Measurements from ENCODE around the gene PRF1.

The PRF1 gene

DNA sequence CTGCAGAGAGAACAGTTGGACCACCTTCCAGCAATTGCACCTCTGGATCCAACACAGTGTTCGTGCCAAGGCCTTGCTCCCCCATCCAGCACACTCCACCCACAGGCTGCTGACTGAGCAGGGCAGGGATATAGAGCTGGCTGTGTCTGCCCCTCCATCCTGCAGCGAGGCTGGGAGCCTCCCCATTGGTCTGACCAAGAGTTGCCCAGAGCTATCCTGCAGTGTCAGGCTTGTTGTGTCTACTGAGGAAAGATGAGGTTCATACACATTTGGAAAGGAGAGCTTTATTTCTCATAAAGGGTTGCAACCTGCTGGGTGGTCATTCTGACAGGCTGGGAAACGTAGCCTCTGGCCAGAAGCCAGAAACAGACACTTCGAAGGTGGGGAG lies 27.1 kb downstream of the PRF1 start:
- no peak for DNase-seq

DNA sequence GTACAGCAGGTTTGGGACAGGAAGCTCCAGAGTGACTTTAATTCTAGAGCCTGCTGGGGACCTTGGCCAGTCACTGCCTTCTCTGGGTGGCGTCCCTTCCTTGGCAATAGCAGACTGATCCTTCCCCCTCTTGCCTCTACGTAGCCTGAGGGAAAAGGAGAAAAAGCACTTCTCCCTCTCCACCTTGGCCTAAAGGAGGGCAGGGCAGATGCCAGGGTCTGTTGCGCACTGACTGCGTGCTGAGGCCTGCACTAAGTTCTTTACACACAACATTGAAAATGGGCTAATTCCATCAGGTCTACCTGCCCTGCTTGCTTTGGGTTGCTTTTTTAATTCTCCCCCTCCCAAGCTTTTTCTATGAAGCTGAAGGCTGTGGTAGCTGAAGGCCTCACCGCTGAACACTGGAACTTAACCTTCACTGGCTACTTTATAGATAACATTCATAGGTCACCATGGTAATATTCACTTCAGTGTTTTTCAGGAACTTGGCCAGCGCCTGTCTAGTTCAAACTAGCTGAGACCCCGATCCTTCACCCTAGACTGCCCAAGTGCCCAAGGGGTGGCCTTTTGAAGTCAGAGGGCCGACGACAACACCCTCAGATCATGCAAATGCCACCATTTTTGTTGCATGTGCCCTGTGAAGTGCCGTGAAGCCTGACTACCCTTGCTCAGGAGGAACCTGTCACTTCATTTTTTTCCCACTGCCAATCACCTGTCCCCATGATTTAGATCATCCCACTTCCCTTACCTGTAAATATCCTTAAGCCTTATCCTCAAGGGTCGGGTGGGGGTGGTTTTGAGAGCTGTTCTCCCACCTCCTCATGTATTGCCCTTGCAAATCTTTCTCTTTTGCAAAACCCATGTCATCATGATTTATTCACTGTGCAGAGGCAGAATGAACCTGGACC lies 28.7 kb downstream of the PRF1 start:
- no peak for DNase-seq

DNA sequence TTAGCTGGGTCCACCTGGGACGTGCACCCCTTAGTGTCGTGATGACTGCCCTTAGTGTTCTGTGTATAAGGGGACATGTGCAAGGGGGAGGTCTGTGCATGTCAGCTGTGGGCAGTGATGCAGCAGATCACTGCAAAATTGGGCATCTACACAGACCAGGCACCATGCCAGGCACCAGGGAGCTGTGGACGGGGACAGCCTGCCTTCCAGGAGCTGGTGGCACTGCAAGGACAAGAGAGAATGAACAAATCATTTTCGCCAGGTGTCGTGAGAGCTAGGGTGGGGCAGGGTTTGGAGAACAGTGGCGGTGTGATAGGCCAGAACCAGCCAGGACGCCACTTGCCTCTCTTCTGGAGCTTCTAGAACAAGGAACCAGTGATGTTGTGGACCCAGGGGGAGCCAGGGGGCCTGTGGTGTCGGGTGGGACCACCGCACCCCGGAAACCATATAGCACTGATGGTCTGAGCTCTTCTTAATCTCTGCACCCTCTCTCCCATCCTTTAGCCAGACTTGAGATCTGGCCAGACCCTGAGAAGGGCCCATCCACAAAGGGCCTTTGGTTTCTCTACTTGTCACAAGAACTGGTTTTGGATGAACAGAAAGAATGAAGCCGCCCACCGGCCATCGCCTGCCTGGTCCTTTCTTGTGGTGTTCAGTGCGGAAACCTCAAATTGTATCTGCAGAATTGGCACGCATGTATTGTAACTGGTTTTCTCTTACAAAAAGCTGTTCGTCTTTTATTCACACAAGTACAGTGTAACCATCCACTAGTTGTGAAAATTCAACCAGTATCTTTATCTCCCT lies 30.7 kb downstream of the PRF1 start:
- no peak for DNase-seq

DNA sequence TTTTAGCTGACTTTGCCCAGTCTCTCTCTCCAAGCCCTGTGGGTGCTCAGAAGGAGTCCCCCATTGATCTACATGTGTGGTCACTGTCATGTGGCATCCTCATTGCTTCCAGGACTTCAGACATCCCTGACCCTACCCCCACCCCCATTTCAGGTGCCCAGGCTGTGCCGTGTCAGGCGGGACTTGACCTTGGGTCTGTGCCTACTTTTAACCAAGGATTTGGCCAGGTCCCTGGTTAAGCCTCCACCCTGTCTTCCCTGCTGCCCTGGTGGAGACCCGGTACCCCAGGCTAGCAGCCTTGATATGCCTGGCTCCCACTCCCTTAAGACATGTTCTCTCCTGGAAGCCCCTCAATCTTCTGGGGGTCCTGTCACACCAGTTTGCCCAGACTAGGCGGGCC lies 31.3 kb downstream of the PRF1 start:
- DNase-seq, result no peak

DNA sequence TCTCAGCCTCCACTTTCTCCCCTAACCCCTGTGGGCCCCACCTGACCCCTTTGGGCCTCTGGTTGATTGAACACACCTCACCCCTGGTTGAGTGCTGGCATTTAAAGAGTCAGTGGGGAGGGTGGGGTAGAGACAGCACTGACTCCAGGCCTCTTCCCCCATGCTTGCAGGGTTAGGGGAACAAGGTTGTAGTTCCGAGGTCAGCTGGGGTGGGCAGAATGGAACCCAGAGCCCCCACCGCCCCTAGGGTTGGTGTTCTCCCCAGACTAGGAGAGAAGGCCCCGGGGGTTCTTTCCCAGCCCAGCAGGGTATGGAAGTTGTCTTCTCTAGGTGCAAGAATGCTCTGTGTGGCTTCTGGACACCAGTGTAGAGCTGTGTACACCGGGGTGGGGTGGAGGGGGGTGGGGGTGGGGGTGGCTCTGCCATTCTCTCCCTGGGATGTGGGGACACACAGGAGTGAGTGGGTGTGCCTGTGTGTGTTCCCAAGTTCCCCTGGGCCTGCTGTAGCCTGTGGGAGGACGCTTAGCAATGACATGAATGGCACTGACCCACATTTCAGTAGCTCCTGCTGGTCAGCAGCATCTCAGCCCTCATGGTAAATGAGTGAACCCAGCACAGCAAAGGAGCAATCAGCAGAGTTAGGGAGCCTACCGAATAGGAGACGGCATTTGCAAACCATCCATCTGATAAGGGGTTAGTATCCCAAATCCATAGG lies 33.6 kb downstream of the PRF1 start:
- DNase-seq, result no peak

DNA sequence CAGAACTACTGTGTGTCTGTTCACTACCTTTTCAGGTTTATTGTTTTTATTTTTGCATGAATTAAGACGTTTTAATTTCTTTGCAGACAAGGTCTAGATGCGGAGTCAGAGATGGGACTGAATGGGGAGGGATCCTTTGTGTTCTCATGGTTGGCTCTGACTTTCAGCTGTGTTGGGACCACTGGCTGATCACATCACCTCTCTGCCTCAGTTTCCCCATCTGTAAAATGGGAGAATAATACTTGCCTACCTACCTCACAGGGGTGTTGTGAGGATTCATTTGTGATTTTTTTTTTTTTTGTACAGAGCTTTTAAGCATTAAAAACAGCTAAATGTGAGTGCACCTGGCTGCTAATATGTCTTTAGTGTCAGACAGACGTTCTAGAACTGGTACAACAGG lies 34.4 kb downstream of the PRF1 start:
- no peak for DNase-seq

DNA sequence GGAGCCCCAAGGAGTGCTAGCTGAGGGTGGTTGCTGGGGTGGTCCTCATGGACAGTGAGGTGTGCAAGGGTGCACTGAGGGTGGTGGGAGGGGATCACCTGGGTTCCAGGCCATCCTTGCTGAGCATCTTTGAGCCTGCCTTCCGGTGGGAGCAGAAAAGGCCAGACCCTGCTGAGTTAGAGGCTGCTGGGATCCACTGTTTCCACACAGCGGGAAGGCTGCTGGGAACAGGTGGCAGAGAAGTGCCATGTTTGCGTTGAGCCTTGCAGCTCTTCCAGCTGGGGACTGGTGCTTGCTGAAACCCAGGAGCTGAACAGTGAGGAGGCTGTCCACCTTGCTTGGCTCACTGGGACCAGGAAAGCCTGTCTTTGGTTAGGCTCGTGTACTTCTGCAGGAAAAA lies 34.9 kb downstream of the PRF1 start:
- DNase-seq, result no peak

DNA sequence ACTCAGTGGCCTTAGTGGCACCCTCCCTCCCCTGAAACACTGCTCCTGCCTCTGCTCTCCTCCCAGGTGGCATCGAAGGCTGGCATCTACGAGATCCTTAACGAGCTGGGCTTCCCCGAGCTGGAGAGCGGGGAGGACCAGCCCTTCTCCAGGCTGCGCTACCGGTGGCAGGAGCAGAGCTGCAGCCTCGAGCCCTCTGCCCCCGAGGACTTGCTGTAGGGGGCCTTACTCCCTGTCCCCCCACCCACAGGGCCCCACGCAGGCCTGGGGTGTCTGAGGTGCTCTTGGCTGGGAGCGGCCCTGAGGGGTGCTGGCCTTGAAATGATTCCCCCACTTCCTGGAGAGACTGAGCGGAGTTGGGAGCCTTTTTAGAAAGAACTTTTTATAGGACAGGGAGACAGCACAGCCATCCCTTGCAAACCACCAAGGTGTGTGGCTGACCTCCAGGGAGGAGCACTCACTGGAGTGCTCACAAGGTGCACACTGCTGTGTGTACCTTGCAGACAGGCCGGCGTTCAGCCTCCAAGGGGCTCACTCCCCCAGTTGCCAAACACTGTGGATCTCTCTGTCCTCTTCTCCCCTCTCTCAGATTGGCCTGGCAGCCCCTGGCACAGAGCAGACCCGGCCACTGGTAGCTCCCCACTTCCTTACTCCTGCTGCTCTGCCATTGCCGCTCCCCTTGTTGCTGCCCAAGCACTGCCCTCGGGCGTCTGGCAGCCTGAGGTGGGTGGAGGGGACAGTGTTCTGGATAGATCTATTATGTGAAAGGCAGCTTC lies 35.8 kb downstream of the PRF1 start:
- DNase-seq, result no peak

DNA sequence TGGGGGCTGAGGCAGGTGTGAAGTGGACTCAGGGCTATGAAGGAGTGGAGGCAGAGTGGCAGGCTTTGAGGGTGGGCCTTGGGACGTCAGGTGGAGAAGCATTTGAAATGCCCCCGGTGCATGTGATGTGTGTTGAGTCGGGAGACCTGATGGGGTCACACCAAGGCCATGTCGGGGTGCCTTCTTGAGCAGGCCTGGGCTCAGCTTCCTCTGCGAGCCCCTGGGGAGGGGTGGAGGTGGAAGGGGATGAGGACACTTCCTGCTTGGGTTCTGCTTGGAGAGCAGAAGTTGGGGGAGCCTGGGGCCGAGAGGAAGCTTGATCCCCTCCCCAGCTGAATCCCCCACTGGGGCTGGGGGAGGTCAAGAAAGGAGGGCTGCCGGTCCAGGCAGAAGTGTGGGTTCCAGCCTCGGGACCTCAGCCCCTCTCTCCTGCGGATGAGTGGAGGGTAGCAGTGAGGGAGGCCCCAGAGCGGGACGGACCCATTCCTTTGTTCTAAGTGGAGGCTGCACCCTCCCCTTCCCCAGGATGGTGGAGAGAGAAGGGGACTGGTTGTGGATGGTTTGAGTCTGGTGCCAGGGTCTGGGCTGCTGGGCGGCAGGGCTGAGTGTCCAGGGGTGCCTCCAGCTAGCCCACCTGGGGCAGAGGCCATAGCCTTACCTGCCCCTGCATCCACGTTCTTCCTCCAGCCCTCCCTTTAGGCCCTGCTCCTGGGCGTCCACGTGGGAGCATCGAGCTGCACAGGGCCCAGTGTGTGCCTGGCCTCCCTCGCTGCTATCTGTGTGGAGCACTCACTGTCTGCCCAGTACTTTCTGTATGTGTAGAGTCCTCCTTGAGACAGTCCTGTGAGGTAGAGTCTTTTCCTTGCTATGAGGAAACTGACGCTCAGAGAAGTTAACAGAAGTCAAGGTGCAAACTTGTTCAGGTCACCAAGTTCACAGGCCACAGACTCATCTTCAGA lies 36.7 kb downstream of the PRF1 start:
- DNase-seq, result no peak

DNA sequence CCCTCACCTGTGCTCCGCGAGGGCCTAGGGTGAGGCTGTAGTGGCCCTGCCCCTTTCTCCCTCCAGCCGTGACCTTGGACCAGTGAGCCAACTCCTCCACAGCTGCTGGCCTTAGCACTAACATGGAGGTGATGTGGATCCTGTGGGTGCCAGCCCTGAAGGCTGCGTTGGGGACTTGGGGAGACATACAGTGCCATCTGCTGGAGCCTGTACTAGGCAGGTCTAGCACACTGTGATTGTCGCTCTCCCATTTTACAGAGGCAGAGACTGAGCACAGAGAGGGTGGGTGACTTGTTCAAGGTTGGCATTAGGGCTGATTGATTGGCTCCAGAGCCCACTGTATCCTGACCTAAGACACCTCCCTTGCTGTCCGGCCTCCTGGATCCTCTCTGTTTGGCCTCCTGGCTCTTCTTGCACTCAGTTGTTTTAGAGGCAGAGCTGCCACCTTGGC lies 37.6 kb downstream of the PRF1 start:
- no peak for DNase-seq

DNA sequence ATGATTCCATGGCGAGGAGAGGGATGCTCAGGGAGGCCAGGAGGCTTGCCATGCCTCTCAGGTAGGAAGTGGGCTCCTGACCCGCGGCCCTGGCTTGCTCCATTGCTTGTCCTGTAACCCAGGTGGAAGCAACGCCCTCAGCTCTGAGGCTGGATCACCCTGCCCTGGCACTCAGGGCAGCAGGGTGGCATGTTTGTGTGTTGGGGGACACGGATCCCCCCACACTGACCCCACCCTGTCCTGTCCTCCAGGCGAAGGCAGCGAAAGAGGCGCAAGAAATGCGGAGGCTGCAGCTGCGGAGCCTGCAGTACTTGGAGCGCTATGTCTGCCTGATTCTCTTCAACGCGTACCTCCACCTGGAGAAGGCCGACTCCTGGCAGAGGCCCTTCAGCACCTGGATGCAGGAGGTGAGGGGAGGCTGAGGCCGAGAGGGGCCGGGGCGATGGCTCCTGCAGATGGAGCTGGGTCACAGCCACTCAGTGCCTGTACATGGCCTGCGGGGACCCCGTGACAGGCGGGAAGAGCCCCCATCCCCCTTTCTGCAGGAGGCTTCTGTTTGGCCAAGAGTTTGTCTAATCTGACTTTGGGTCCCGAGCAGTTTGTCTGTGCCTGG lies 38.3 kb downstream of the PRF1 start:
- no peak for DNase-seq

DNA sequence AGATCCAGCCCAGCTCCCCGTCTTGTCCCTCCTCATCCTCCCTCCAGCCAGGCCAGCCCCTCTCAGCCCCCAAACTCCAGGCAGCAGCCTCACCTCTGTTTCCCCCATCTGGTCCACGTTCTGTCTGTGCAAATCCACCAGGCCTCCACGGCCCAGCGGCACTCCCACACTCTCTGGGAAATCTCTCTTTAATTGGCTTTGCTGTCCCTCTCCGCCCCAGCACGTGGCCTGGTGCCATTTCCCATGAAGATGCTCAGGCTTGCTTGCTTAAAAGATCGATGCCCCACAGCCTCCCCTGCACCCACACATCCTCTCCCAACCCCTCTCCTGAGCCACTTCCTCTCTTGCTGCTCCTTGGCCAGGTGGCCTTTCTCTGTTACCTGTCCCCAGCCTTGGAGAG lies 39.3 kb downstream of the PRF1 start:
- DNase-seq, result no peak

DNA sequence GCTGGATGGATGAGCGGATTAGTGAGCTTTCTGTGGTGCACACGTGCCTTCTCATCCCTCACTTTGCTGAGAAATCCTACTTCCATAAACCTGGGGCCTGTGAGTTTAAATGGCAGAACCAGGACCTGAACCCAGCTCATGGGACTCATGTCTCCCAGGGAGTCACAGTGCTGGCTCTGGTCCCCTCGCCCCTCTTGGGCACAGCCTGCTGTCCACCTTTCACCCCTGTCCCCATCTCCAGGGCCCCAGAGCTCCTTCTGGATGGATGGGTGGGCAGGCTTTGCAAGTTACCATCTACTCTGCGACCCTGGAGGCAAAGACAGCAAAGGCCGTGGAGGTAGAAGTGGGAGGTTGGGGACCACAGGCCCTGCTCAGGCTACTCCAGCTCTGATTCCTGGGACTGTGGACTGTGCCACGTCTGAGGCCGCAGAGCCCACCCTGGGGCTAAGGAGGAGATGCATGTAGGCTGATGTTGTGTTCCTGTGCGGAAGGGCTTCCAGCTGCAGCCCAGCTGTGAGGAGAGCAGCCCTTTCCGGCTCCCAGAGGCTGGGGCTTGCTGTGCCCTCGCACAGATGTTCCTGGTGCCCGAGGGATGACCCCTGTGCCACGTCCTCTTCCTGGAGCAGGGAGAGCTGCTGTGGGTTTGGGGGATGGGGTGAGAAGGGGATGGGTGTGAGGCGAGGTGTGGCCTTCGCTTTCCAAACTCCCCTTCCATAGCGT lies 40.3 kb downstream of the PRF1 start:
- DNase-seq, result no peak

DNA sequence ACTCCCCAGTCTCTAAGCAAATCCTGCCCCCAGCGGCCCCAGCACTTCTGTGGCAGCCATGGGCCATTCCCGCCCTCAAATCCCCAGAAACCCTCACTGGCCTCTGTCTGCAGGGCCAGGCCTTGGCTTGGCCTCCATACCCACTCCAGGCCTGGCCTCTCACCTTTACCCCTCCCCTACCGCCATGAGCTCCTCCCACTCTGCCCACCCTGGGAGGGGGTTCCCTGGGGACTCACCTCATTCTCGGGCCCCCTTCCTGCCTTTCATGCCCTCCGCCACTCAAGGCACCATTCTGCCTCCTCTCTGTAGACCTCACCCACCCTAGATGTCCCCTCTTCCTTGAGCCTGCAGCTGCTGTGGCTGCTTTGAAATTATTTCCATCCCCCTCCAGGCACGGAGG lies 41.0 kb downstream of the PRF1 start:
- no peak for DNase-seq

DNA sequence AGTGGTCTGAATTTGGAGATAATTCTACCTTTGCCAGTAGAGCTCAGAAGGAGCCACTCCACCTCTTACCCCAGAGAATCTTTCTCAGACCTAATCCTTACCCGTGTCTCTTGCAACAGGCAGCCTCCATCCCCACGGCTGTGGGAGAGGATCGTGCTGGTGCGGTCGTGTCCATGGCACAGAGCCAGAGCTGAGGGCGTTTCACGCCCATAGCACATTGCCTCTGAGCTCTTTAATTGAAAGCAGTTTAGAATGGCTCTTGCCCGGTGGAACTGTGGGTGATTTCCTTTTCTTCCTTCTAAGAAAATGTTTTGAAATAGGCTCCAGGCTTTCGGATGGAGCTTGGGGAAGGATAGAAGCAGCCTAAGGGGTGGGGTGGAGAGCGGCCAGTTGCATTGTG lies 41.5 kb downstream of the PRF1 start:
- no peak for DNase-seq

DNA sequence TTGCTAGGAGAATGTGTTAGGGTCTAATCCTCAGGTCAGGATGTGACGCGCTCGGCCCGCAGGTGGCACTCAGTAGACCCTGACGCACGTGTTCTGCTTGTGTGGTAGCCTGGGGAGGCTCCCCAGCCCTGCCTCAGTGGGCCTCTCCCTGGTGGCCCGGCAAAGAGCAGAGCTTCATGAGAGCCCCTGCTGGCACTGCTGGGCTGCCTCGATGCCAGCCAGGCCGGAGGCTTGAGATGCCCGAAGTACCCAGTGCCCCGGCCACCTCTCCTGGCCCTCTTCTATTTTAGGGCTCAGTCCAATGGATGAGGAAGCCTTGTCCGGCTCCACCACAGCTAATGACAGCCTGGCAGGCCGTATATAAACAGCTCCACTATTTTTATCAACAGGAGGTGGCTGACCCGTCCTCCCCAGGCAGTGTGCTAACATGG lies 42.0 kb downstream of the PRF1 start:
- DNase-seq, result no peak

DNA sequence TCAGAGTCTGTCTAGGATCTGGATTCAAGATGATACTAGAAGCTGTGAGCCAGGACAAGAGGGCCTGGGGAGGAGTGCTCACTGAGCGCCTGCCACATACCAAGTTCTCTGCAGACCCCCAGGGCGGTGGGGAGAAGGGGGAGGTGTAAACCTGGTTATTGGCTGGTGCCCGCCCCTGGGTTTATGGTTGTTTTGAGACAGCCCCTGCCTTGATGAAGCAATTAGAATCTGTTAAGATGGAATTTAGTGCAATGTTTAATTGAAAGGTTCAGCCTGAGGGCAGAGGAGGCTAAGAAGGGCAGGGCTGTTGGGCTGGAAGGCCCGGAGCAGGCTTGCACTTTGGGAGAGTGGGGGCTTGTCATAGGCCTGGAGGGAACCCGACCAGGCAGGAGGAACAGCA lies 42.7 kb downstream of the PRF1 start:
- DNase-seq, result no peak

DNA sequence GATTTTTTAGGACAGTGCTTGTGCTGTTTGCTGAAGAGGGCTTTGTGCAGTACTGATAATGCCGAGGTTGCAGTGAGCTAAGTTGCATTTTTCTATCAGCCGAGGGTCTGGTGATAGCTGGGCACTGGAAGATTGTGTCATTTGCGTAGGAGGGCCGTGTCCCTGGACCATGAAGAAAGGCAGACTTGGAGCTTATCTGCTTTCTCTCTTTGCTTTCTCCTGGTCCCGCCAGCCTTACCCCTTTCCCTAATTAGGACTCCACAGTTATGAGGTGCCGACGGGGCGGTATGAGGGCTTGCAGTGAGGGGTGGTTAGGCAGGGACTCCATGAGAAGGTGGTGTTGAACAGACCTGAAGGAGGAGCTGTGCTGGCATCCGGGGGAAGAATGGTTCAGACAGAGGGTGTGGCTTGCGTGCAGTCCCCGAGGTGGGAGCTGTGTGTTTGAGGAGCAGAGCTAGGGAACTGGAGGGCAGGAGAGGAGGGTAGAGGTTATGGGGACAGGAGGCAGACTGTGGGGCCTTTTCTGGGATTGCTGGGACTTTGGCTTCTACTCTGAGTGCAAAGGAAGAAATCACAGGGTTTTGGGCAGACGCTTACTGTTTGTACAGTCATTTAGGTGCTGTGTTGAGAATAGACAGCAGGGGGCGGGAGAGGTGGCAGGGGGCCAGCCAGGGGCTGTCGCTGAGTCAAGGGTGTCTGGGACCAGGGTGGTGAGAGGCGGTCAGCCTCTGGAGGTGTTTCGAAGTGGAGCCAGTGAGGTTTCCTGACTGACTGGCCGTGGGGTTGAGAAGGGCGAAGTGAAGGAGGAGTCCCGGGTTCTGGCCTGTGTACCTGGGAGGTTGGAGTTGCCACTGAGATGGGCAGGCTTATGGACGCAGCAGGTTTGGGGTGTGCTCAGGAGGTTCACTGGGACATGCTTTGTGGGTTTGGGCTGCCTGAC lies 43.4 kb downstream of the PRF1 start:
- no peak for DNase-seq

DNA sequence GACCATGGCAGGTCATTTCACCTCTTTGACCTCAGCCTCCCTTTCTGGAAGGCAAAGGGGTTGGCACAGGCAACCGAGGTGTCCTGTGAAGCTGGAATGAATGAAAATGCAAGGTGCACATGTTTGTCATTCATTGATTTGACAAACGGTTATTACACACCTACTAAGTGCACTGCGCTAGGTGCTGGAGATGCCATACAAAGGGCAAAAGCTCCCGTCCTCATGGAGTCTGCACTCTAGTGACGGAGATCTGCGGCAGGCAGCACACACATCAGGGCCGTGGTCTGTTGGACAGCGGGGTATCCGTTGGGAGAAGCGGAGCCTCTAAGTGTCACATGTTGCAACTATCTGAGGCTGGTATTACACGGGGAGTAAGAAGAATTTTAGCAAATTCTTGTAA lies 44.2 kb downstream of the PRF1 start:
- DNase-seq, result no peak
